ENCODE data around the gene RHOG.
"Not testable (repeated sequence)": the region's sequence is repeated elsewhere in the genome, so short reads cannot be mapped to it uniquely, and the experiment has no call there.

The RHOG gene

GRCh38 chr11:3876613-3877012, 35.9 kb upstream of the RHOG start:
- Histone ChIP-seq H3K9me3 (ENCODE audit: control insufficient read depth, low read depth, low read length) (no peaks in the 10 kb centered on the region), H3K4me1 (ENCODE audit: control insufficient read depth, low read depth, low read length) (peaks cover 11% of the 10 kb centered on the region), H3K27ac (ENCODE audit: low read length) (no peak overlapping the region), H3K36me3 (ENCODE audit: control insufficient read depth, low read depth, low read length) (no peaks in the 10 kb centered on the region), H3K4me3 (ENCODE audit: low read length) (no peak overlapping the region), H3K27me3 (ENCODE audit: control insufficient read depth, insufficient read depth, low read length) (no peaks in the 10 kb centered on the region), H3K9ac (ENCODE audit: low read length) (no peak overlapping the region)

DNA sequence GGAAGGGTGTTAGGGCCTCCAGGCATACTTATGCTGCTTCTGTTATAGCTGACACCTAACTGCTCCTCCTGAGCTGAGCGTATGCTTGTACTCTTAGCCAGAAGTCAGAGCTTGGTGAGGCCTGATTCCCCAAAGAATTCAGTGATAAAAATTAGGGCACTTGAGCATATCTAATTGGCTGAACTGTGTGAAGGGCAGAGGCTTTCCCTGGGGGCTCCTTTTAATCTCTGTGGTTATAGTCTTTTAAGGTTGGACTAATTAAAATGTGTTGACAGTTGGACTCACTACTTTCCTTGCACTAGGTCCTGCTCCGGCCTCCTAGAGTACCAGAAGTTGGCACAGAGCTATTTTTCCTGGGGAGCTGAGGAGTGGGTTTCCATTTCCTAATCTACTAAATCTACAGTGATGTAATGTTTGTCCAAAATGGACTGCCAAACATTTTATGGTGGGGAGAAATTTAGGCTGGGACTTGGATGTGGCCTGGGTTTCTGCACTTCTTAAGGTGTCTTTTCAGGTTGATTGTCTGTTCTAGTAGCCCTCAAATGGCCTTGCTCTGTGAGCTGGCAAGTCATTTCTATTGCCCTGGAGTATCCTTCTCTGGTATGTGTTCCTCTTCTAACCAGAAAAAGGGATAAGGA, 33.1 kb upstream of the RHOG start:
- H3K27me3 ChIP-seq (ENCODE audit: control insufficient read depth, insufficient read depth, low read length), result no peaks in the 10 kb centered on the region
- no peaks in the 10 kb centered on the region for H3K36me3 ChIP-seq (ENCODE audit: control insufficient read depth, low read depth, low read length)
- no peak overlapping the region for H3K27ac ChIP-seq (ENCODE audit: low read length)
- no peak overlapping the region for H3K4me3 ChIP-seq (ENCODE audit: low read length)
- H3K9me3 ChIP-seq (ENCODE audit: control insufficient read depth, low read depth, low read length), result no peaks in the 10 kb centered on the region
- H3K9ac ChIP-seq (ENCODE audit: low read length), result no peak overlapping the region
- peaks cover 11% of the 10 kb centered on the region for H3K4me1 ChIP-seq (ENCODE audit: control insufficient read depth, low read depth, low read length)

DNA sequence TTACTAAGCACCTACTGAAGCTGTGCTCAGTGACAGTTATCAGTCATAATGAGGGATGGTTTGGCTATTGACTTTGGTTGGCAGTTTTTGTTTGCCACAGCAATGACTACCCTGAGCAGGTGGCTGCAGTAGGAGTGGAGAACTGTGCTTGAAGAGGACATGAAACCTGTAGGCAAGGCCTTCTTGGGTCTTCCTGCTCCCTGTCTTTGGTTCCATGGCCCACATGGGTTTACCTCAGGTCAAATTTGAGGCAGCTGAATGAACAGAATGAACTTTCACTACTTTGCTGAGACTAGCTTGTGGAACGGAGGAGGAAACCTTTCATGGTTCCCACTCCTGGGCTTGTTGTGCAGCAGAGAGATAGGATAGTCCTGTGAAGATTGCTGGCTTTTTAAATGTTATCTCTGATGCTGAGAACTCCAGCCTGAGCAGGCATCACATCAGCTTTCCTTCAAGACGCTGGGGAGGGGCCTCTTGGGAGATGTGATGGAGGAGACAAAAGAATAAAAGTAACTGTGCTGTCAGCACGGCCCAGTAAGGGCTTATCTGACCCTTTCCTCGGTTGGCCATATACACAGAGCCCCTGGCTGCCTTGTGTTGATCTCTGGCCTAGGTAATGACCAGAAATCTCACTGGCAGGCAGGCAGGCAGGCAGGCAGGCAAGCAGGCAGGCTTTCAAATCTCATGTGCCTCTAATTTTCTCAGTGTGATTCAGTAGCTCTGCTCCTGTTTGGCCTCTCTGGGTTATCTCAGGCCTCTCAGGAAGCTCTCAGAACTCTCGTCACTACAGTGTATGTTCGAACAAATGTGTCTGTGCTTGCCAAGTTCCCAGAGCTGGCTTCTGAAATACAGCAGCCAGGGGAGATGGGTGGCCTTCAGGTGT, 26.7 kb upstream of the RHOG start:
- H3K9me3 ChIP-seq (ENCODE audit: control insufficient read depth, low read depth, low read length), result no peaks in the 10 kb centered on the region
- H3K27me3 ChIP-seq (ENCODE audit: control insufficient read depth, insufficient read depth, low read length), result no peaks in the 10 kb centered on the region
- no peak overlapping the region for H3K4me3 ChIP-seq (ENCODE audit: low read length)
- H3K4me1 ChIP-seq (ENCODE audit: control insufficient read depth, low read depth, low read length), result peaks cover 6% of the 10 kb centered on the region
- no peaks in the 10 kb centered on the region for H3K36me3 ChIP-seq (ENCODE audit: control insufficient read depth, low read depth, low read length)
- no peak overlapping the region for H3K27ac ChIP-seq (ENCODE audit: low read length)
- H3K9ac ChIP-seq (ENCODE audit: low read length), result no peak overlapping the region

GRCh38 chr11:3866836-3867208, 26.1 kb upstream of the RHOG start:
- Histone ChIP-seq H3K27ac (ENCODE audit: low read length) (no peak overlapping the region), H3K9ac (ENCODE audit: low read length) (no peak overlapping the region), H3K4me3 (ENCODE audit: low read length) (no peak overlapping the region), H3K27me3 (ENCODE audit: control insufficient read depth, insufficient read depth, low read length) (no peaks in the 10 kb centered on the region), H3K36me3 (ENCODE audit: control insufficient read depth, low read depth, low read length) (no peaks in the 10 kb centered on the region), H3K9me3 (ENCODE audit: control insufficient read depth, low read depth, low read length) (no peaks in the 10 kb centered on the region), H3K4me1 (ENCODE audit: control insufficient read depth, low read depth, low read length) (peaks cover 10% of the 10 kb centered on the region)

DNA sequence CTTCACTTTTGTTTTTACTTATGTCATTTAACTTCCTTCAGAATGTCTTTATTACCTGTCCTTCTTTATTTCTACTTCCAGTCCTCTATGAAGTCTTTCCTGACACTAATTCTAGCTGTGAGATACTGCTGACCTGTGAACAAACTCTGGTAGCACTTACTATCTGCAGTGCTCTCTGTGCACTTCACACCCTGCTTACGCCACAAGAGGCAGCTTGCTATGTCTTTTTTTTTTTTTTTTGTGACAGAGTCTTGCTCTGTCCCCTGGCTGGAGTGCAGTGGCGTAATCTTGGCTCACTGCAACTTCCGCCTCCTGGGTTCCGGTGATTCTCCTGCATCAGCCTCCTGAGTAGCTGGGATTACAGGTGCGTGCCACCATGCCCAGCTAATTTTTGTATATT, 25.4 kb upstream of the RHOG start:
- Histone ChIP-seq H3K4me1 (ENCODE audit: control insufficient read depth, low read depth, low read length) (peaks cover 14% of the 10 kb centered on the region), H3K9me3 (ENCODE audit: control insufficient read depth, low read depth, low read length) (no peaks in the 10 kb centered on the region), H3K27ac (ENCODE audit: low read length) (no peak overlapping the region)

GRCh38 chr11:3865388-3866193, 24.8 kb upstream of the RHOG start:
- H3K9ac ChIP-seq (ENCODE audit: low read length), result no peak overlapping the region
- no peak overlapping the region for H3K4me3 ChIP-seq (ENCODE audit: low read length)
- H3K4me1 ChIP-seq (ENCODE audit: control insufficient read depth, low read depth, low read length), result peaks cover 16% of the 10 kb centered on the region
- no peaks in the 10 kb centered on the region for H3K27me3 ChIP-seq (ENCODE audit: control insufficient read depth, insufficient read depth, low read length)
- H3K27ac ChIP-seq (ENCODE audit: low read length), result no peak overlapping the region
- H3K36me3 ChIP-seq (ENCODE audit: control insufficient read depth, low read depth, low read length), result no peaks in the 10 kb centered on the region
- H3K9me3 ChIP-seq (ENCODE audit: control insufficient read depth, low read depth, low read length), result no peaks in the 10 kb centered on the region

More for the DNA sequence above, 25.4 kb upstream of the RHOG start:
- Histone ChIP-seq H3K9ac (ENCODE audit: low read length) (no peak overlapping the region), H3K27me3 (ENCODE audit: control insufficient read depth, insufficient read depth, low read length) (no peaks in the 10 kb centered on the region), H3K4me3 (ENCODE audit: low read length) (no peak overlapping the region), H3K36me3 (ENCODE audit: control insufficient read depth, low read depth, low read length) (no peaks in the 10 kb centered on the region)

DNA sequence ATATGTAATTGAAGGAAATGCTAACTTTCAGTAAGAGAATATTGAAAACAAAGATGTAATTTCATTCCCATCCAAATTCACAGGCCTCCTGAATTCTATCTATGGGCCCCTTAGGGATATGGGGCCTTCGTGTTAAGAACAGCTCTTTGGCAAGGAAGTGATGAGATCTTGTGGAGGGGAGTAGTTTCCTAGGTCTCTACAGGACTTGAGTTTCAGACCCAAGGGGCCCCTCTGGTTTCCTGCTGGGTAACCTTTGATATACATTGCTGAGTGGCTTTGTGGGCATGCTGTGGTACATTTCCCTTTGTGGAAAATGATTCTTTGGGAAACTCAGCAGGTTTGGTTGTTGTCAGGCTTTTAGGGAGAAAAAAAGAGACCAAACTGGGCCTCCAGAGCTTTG, 20.9 kb upstream of the RHOG start:
- no peaks in the 10 kb centered on the region for H3K9me3 ChIP-seq (ENCODE audit: control insufficient read depth, low read depth, low read length)
- no peak overlapping the region for H3K9ac ChIP-seq (ENCODE audit: low read length)
- H3K36me3 ChIP-seq (ENCODE audit: control insufficient read depth, low read depth, low read length), result no peaks in the 10 kb centered on the region
- peaks cover 29% of the 10 kb centered on the region for H3K4me1 ChIP-seq (ENCODE audit: control insufficient read depth, low read depth, low read length)
- H3K4me3 ChIP-seq (ENCODE audit: low read length), result no peak overlapping the region
- H3K27me3 ChIP-seq (ENCODE audit: control insufficient read depth, insufficient read depth, low read length), result peaks cover 11% of the 10 kb centered on the region
- no peak overlapping the region for H3K27ac ChIP-seq (ENCODE audit: low read length)

DNA sequence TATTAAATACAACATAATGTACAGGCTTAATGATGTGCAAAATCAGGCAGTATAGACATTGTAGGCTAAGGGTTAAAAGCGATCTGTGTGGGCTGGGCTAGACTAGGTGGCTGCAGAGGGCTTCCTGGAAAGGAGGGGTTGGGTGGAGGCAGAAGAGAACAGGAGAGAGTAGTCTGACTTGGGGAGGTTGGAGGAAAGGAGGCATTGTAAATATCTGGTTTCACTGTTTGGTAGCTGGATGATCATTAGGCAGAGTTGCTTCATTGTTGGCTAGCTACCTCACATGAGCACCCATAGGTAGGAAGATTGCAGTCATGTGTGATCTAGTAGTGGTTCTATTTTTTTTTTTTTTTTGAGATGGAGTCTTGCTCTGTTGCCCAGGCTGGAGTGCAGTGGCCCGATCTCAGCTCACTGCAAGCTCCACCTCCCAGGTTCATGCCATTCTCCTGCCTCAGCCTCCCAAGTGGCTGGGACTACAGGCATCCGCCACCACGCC, 20.2 kb upstream of the RHOG start:
- peaks cover 18% of the 10 kb centered on the region for H3K27me3 ChIP-seq (ENCODE audit: control insufficient read depth, insufficient read depth, low read length)
- H3K27ac ChIP-seq (ENCODE audit: low read length); H3K9me3 ChIP-seq (ENCODE audit: control insufficient read depth, low read depth, low read length); H3K9ac ChIP-seq (ENCODE audit: low read length); H3K36me3 ChIP-seq (ENCODE audit: control insufficient read depth, low read depth, low read length); H3K4me3 ChIP-seq (ENCODE audit: low read length): not testable (repeated sequence)
- peaks cover 33% of the 10 kb centered on the region for H3K4me1 ChIP-seq (ENCODE audit: control insufficient read depth, low read depth, low read length)

- no peaks in the 10 kb centered on the region for H3K36me3 ChIP-seq (ENCODE audit: control insufficient read depth, low read depth, low read length)
- H3K4me1 ChIP-seq (ENCODE audit: control insufficient read depth, low read depth, low read length), result peaks cover 31% of the 10 kb centered on the region
Measured at GRCh38 chr11:3860375-3860774, 19.6 kb upstream of the RHOG start.

DNA sequence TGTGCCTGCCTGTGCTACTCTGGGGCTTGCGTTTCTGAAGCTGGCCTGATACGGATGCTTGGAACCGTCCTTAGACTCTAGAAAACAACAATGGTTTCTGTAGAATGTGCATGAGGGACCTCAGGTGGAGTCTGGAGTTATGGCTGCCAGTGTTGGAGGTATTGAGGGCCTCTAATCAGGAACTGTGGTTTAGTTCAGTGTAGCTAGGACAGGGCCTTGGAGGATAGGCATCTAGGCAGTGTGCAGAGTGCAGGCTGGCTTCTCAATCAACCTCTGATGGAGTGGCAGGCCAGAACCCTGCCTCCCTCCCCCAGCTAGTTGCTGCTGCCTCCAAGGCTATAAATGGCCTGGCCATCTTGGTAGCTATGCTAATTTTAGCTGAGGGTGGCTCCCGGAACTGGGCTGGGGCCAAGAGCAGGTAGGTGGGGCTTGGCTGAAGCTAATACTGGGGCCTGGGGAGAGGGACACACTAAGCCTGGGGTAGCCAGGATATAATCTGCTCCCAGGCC, 18.7 kb upstream of the RHOG start:
- no peaks in the 10 kb centered on the region for H3K9me3 ChIP-seq (ENCODE audit: control insufficient read depth, low read depth, low read length)
- H3K4me1 ChIP-seq (ENCODE audit: control insufficient read depth, low read depth, low read length), result peaks cover 32% of the 10 kb centered on the region
- no peaks in the 10 kb centered on the region for H3K36me3 ChIP-seq (ENCODE audit: control insufficient read depth, low read depth, low read length)
- peaks cover 18% of the 10 kb centered on the region for H3K27me3 ChIP-seq (ENCODE audit: control insufficient read depth, insufficient read depth, low read length)
- H3K27ac ChIP-seq (ENCODE audit: low read length), result no peak overlapping the region
- H3K4me3 ChIP-seq (ENCODE audit: low read length), result no peak overlapping the region
- no peak overlapping the region for H3K9ac ChIP-seq (ENCODE audit: low read length)

More at GRCh38 chr11:3860375-3860774, 19.6 kb upstream of the RHOG start:
- Histone ChIP-seq H3K27me3 (ENCODE audit: control insufficient read depth, insufficient read depth, low read length) (peaks cover 18% of the 10 kb centered on the region), H3K4me3 (ENCODE audit: low read length) (no peak overlapping the region), H3K9me3 (ENCODE audit: control insufficient read depth, low read depth, low read length) (no peaks in the 10 kb centered on the region), H3K27ac (ENCODE audit: low read length) (no peak overlapping the region), H3K9ac (ENCODE audit: low read length) (no peak overlapping the region)

DNA sequence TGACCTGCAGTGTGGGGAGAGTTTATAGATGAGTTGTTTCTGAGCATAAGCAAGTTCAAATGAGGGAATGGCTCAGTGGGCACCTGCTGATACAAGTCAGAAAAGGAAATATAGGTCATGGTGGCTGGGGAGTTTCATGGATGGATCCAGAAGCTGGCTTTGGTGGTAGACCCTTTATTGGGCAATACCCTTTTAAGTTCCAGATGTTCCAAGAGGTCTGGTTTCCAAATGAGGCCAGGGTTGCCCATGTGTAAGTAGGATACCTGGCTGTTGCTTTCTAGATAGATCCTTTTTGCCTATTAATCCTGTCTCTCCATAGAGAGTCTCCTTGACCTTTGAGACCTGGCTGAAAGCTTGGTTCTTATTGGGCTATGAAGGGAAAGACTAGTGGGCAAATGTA, 16.9 kb upstream of the RHOG start:
- Histone ChIP-seq H3K9me3 (ENCODE audit: control insufficient read depth, low read depth, low read length) (no peaks in the 10 kb centered on the region), H3K4me3 (ENCODE audit: low read length) (no peak overlapping the region), H3K27me3 (ENCODE audit: control insufficient read depth, insufficient read depth, low read length) (peaks cover 18% of the 10 kb centered on the region), H3K27ac (ENCODE audit: low read length) (no peak overlapping the region), H3K4me1 (ENCODE audit: control insufficient read depth, low read depth, low read length) (peaks cover 37% of the 10 kb centered on the region), H3K9ac (ENCODE audit: low read length) (no peak overlapping the region), H3K36me3 (ENCODE audit: control insufficient read depth, low read depth, low read length) (no peaks in the 10 kb centered on the region)

All from iPS-18a (cell line).